ENCODE results near the gene ARL14EPL.

Gene ARL14EPL

DNA sequence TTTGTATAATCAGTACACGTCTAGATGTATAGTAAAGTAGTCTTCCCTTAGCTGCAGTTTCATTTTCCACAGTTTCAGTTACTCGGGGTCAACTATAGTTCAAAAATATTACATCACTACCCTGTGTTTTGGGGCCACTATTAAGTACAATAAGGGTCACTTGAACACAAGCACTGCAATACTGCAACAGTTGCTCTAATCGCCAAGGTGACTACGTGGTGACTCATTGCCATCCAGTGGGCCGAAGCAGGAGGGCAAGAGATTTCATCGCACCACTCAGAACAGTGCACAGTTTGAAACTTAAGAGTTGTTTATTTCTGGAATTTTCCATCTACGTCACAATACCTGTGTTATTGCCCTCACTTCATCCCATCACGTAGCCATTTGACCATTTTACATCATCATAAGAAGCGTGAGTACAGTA lies at the start of gene ARL14EPL:
Gene ARL14EPL, plus strand, starts transcription at position 379 of the 424 bp plus-strand sequence. CDS start 18,994 bp downstream, outside the sequence.
- no peak for DNase-seq

DNA sequence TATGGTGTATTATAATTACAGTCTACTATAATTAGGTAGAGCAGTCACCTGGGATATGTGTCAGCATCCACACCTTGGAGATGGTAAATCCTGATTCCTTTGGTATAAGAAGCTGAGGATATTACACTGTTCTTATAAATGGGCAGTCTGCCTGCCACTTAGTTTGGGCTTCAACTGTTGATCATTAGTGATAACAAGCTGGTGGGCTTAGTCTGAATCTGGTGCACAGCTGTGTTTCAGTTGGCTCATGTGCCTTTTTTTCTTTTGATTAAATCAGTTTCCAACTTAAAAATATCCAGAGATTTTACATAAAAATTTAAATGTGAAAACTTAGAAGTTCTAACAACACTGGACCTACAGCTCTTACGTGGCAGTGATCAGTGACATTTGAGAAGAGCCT lies 48.8 kb upstream of the ARL14EPL start:
- no peak for DNase-seq

DNA sequence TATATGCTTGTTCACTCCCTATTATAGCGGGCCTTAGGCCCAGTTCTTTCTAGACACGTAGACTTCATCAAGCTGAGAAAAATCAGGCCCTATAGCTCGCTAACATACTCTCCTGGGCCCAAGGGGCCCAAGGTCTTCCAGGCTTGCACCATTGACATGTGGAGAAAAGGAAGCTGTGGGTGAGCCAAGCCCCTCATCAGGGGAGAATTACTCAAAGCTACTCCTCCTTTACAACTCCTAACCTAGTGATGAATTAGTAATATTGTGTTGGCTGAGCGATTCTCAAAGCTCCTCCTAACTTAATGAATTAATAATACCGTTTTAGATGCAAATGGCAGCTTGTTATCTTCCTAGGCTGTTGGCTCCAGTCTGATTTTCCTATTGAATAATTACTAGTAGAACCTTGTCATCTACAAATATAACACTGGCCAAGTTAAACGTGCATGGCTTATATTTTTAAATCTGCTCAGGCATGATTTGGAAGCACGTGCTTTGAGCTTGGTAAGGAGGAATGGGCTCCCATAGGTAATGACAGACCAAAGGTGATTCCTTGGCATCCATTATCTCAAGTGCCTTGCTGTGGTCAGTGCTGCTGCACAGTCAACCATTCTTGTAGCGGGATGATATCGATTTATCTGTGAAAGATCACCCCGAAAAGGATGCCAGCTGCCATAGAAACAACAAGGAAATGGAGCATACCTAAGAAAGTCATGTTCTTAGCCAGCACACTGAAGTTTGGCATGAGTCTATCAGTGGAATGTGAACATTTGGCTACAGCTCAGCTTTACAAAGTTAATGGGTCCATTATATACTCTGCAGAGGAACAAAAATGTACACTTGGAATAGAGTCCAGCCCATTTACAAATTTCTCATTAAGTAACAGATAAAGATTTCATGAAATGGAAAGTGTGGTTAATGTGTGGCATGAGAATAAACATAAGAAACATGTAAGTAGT lies 46.2 kb upstream of the ARL14EPL start:
- DNase-seq: no peak

DNA sequence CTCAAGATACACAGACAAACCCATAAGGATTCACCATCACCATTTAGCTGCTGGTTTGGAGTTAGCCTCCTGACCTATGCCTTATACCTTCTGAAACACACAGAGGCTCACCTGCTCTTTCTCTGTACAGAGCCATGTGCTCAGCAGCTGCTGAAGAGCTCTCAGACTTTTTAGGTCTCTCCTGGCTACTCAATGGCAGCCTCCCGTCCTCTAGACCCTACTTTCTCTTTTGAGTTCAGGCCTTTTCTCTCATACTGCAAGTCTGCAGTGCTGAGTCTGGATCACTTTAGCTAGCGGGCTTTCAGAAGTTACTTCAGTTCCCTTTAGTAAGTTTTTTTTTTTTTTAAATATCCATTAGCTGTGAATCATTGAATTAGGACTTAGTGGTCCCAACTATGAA lies 44.3 kb upstream of the ARL14EPL start:
- no peak for DNase-seq

DNA sequence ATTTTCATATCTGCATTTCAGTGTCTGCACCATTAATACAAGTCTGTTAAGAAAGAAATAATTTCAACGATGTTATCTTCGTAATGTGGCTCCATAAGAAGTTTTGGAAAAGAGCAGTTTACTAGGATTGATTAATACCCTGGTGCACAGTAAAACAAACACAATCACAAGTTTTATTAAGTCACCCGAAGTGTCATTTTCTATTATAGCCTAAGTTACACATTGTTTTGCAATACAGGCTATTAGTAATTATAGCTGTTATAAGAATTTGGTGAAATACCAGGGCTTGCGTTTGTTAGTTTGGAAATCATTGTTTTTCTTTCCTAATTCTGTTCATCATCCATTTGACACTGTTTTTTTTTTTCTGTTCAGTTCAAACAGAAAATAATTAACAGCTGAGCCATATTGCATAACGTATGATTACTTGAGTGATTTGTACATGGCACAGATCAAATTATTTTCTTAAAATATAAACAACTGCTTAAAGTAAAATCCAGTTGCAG lies 39.4 kb upstream of the ARL14EPL start:
- DNase-seq: no peak

DNA sequence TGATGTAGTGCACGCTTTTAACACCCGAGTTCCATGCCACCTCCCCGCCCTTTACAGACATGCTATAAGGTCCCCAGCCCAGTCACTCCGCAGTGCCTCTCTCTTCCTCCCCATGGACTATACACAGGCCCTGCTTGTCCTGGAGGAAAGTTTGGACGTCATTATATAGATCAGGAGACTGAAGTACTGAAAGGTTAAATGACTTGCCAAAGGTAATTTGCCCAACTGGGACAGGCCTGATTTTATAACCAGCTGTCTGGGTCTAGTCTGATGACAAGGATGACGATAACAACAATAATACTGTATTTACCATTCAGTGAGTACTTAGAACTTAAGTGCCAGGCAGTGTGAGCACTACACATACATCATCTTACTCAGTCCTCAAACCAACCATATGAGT lies 36.9 kb upstream of the ARL14EPL start:
- no peak for DNase-seq

DNA sequence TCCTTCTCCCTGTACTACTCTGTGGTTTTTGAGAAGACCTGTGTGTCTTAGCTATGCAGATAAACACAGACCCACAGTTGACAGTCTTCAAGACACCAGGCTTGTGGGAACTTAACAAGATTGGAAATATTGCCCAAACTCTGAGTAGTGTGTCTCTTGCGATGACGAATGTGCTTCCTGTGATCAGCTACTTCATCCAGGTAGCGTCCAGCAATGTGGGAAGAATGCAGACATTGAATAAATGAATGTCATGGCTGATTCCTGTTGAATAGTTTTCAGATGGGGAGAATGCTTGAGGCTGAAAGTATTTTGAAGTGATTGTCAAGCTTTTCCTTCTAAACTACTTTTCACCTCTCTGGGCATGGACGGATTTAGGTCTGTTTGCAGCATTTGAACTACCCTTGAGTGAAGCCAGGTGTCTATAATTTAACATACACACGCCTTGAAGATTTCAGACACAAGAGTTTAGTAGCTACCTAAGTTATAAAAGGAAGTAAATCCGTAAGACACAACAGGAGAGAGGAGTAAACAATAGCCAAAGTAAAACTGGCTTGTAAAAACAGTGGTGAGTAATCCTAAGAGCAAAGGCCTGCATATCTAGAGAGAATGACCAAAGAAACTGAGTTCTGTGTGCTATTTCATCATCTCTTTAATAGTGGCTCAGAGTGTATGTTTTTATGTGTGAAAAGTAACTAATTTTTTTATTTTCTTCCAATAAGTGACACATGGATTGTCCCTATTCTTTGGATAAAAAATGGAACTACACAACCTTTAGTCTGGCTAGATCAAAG lies 30.0 kb upstream of the ARL14EPL start:
- DNase-seq: no peak

DNA sequence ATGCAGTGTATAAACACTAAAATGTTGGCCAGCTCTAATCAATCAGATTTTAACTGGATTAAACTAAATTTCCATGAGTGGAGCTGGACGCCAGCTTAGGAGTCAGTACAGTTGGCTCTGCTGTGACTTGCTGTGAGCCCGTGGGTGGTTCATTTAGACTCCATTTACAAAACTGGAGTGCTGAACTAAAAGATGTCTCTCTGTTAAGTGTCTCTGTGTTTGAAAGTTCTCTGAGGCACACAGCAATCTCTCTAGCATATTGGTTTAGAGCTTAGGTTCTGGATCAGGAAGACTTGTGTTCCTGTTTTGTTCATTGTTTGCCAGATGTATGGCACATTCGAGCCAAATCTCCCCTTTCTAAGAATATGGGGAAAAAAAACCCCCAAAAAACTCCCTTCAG lies 28.0 kb upstream of the ARL14EPL start:
- no peak for DNase-seq

DNA sequence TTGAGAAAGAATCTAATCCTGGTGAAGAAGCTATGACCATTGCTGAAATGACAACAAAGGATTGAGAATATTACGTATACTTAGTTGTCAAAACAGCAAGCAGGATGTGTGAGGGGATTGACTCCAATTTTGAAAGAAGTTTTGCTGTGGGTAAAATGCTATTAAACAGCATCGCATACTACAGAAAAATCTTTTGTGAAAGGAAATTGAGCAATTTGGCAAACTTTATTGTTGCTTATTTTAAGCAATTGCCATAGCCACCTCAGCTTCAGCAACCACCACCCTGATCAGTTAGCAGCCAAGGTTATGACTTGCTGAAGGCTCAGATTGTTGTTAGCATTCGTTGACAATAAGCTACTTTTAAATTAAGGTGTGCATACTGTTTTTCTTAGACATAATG lies 22.5 kb upstream of the ARL14EPL start:
- DNase-seq: no peak

DNA sequence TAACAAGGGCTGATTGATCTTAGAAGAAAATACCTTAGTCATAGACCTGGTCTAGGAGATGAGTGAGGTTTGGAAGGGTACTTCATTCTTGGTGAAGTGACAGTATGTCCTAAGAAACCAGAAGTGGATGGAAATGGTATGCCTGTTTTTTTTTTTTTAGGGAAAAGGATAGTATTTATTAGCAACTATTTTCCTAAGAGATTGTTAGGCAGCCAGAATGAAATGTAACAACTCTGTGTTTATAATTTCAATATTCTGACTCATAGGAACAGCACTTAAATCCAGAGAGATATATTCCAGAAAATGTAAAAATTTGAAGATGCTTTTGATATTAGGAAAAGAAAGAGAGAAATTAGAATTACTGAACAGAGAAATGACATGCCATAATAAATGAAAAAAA lies 21.2 kb upstream of the ARL14EPL start:
- DNase-seq: no peak

DNA sequence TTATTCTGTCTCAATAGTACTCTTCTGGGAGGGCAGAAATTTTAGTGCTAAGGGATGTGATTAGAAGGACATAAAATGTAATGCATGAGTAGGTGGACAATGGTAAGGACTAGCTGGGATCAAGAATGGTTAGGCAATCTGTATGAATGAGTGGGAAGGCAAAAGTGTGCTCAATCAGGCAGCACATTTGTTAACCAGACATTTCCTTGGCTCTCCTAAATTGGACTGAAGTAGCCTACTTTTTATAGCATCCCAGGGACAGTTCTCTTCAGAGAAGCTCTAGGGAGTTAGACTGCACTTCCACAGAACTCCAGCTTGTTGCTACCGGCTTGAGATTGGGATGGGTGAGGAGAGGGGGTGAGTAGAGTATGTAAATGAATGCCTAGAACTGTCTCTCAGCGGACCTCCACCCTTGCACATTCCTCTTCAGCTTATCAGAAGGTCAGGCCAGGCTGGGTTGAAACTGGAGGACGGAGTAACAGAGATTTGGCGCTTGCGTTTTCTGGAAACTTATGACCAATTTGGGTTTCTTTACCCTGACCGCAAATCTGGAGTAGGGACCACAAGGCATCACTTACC lies 19.0 kb upstream of the ARL14EPL start:
- DNase-seq: no peak

DNA sequence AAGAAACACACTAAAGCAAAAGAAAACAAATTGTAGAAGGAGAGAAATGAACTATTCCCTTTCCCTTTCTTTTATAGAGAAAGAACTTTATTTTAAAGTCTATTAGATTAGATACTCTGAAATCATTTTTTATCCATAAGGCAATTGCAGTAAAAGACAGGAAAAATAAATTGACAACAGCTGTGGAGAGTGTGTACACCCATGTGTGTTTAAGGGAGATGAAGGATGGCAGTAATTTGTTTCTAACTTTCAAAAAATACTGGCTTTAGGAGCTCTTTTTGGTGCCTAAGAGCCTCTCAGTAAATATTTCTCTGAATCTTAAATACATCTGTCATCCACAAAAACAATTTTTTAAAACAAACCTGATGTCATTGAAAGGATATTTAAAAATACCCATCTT lies 18.3 kb upstream of the ARL14EPL start:
- no peak for DNase-seq

DNA sequence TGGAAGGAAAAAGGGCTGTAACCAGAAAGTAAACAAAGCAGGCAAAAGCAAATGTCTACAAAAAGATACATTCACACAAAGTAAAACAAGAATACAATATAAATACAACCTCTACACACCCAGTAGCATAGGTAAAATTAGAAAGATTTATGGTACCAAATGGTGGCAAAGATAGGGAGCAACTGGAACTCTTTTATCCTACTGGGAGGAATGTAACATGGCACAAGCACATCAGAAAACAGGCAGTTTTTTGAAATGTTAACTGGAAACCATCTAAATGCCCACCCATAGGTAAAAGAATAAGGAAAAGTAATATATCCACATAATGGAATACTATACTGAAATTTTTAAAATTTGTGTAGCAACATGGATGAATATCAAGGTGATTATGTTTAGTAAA lies 8.7 kb upstream of the ARL14EPL start:
- DNase-seq: no peak

DNA sequence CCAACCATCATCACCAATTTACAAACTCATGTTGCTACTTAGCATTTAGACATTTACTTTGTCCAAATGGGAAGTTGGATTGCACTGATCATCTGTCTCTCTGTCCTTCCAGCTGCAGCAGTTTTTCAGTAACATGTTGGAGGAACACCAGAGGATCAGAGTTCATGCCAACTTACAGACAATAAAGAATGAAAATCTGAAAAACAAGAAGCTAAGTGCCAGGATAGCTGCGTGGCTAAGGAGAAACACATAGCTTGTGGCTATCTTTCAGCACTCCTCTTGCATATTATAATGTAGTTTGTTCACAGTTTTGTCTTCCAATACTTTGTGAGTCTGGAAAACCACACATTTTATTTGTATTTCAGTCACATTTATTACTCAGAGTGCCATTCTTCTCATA lies 6.4 kb upstream of the ARL14EPL start:
- no peak for DNase-seq

DNA sequence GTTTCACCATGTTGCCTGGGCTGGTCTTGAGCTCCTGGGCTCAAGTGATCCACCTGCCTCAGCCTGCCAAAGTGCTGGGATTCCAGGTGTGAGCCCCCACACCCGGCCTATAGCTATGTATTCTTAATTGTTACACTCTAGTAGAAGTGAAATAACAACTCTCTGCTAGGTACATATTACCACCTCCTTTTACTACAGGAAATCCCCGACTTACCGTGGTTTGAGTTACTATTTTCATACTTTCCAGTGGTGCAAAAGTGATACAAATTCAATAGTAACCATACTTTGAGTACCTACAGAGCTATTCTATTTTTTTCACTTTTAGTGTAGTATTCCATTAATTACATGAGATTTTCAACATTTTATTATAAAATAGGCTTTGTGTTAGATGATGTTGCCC lies 719 bp downstream of the ARL14EPL start:
- DNase-seq: no peak

DNA sequence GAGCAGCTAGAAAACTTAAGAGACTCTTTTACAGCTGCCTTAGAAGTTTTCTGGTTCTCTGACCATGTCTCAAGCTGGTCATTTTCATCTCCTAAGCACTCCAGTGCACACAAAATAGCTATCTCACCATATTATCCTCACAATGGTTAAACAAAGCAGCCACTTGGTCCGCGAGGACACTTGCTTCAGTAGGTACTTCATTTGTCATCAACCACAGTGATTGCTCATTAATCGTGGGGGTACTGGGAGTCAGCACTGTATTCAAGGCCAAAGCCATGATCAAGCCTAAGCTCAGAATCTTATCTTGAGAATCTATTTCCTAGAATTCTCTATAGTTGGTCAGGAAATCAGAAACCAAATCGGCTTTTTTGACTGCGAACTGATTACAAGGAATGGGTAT lies 2.9 kb downstream of the ARL14EPL start:
- DNase-seq: no peak

DNA sequence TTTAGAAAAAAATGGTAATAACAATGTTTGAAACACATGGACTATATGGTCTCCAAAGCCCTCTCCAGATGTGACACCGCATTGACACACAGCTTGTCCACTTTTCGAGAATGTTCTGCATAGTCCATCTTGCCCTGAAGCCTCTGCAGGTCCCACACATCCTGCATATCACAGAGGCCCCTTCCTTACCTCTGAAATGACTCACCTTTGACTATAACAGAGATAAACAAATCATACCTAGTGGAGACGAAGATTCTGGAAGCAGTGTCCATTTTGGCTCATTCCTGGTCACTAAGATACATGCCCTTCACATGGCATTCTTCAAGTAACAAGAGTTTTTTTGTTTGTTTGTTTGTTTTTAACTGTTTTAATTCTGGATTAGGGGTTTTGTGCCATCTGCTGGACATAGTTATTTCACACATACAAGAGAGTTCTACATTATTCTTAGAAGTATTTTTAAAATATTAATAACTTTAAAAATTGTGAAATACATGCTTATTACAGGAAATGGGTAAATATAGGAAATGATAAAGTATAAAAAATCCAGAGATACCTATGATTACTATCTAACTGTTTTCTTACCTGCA lies 5.1 kb downstream of the ARL14EPL start:
- no peak for DNase-seq

DNA sequence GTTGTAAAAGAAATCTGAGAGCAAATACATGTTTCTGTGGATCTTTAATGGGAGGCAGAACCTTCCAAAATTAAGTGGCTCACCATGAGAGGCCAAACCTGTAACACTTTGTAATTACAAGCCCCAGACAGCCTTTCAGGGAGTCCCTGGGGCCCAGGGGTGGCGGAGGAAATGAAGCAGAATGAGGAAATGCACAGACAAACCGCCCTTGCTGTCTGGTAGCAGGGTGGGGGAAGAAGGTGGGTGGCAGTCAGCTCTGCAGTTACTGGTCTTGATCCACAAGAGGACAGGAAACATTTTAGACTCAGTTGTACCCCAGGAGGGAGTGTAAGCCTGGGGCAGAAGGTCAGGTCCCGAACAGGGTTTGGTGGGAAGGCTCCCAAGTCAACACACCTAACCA lies 6.5 kb downstream of the ARL14EPL start:
- DNase-seq: no peak

DNA sequence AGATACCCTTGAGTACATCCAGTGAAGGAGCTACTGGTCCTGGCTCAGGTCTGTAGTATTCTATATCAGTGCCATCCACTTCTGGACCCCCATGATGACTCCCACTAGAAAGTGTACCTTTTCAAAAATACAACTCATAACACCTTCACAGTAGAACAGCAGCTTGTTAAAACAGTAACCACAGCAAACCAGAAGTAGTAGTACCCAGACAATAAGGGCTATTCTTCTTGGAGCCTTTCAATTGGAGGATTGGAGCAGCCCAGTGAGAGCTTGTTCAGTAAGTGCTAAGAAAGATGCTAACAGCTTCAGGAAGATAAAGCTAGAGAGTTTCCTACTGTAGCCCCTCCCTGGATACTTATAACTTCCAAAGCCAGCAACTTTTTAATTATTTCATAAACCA lies 10.1 kb downstream of the ARL14EPL start:
- DNase-seq: no peak

DNA sequence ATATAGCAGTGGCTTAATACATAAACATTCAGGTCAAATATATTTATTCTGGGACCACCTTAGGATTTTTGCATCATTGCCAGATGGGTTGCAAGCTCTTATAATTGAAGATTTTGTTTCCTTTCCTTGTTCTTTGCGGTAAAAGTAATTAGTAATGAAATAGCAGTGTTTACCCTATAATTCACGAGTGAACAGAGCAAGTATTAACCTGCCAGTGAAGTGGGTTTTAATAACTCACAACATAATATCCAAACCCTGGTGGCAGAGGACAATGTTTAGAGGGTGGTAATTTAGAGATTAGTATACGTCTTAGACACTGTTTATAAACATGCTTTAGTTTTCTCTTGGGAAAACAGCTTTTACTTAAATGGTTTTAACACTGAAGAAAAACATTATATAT lies 11.8 kb downstream of the ARL14EPL start:
- no peak for DNase-seq

DNA sequence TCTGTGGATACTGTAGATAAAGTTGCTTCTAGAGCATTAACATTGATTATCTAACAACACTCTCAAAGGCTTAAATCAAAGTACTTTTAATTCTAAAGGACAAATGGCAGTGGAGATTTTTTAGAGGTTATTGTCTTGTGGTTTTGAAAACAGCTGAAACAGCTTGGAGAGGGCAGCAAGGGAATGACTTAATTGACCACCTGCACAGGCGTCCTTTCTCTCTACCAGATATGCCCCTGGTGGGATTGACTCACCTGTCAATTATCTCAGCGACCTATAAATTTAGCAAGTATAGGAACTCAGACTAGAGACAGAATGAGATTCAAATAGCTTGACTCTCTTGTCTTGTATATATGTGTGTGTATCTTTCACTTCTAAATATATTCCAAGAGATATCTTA lies 13.5 kb downstream of the ARL14EPL start:
- DNase-seq: no peak

DNA sequence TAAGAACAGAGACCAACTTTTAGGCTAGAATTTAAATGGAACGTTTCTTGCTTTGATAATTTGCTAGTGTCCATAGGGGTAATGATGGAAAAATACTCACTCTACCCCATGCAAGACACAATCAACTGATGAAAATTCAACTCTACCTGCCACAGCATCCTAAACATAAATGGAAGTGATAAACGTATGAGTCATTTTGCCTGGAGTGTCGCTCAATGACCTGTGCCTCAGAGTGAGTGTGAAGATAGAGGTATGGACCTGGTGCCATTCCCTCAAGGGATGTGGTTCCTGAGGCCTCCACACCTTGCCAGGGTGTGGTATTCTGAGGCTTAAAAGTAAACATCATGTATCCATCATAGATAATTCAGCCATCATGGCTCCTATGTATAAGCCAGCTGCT lies 14.0 kb downstream of the ARL14EPL start:
- no peak for DNase-seq

DNA sequence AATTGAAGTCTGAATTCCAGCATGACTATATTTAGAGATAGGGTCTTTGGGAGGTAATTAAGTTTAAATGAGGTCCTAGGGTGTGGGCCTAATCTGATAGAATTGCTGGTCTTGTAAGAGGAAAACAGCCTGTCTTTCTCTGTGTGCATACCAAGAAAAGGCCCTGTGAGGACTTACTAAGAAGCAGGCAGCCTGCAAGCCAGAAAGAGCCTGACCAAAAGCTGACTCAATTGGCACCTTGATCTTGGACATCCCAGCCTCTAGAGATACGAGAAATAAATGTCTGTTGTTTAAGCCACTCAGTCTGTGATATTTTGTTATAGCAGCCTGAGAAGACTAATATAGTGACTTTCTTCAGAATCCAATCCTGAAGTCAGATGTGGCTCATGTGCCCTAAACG lies 14.6 kb downstream of the ARL14EPL start:
- no peak for DNase-seq
